Muscle layer of duodenum (tissue), 2 donors: ENCODE results near the gene GPRIN3.

ENCODE experiments used
- H3K27ac ChIP-seq: one replicate; pipeline ENCODE4 v1.7.0; 2013; ENCODE audit warnings: mild to moderate bottlenecking, low read length
- H3K27me3 ChIP-seq: one replicate; pipeline ENCODE4 v1.7.0; 2013; ENCODE audit warnings: low read depth, mild to moderate bottlenecking, control low read depth, low read length
- H3K36me3 ChIP-seq, 2 donors: one replicate each; pipeline ENCODE4 v1.7.0; 2013; ENCODE audit warnings: low read length in 2 of 2, control low read depth in 1 of 2, mild to moderate bottlenecking in 1 of 2; ENCODE audit not compliant: insufficient read depth in 2 of 2, control insufficient read depth in 1 of 2
- H3K4me1 ChIP-seq, 2 donors: one replicate each; pipeline ENCODE4 v1.7.0; 2013; ENCODE audit warnings: low read length in 2 of 2, mild to moderate bottlenecking in 2 of 2, control low read depth in 1 of 2, moderate library complexity in 1 of 2; ENCODE audit not compliant: insufficient read depth in 2 of 2, control insufficient read depth in 1 of 2
- H3K4me3 ChIP-seq, 2 donors: one replicate each; pipeline ENCODE4 v1.7.0; 2013; ENCODE audit warnings: low read length in 2 of 2, low read depth in 1 of 2, mild to moderate bottlenecking in 1 of 2
- H3K9me3 ChIP-seq, 2 donors: one replicate each; pipeline ENCODE4 v1.7.0; 2013; ENCODE audit warnings: low read length in 2 of 2, control low read depth in 1 of 2, mild to moderate bottlenecking in 1 of 2; ENCODE audit not compliant: control insufficient read depth in 1 of 2
- donor health status: healthy.

The GPRIN3 gene

GRCh38 chr4:89242864-89243732 is 64.5 kb downstream of the GPRIN3 start:
- Histone ChIP-seq H3K9me3 (no peaks in the 10 kb centered on the region), H3K27me3 (no peaks in the 10 kb centered on the region), H3K36me3 (no peaks in the 10 kb centered on the region), H3K4me3 (no peak overlapping the region), H3K4me1 (no peaks in the 10 kb centered on the region), H3K27ac (no peak overlapping the region)

- no peak overlapping the region for H3K27ac ChIP-seq
- H3K36me3 ChIP-seq: no peaks in the 10 kb centered on the region
- H3K4me3 ChIP-seq: no peak overlapping the region
- no peaks in the 10 kb centered on the region for H3K4me1 ChIP-seq
- H3K9me3 ChIP-seq: no peaks in the 10 kb centered on the region
- H3K27me3 ChIP-seq: no peaks in the 10 kb centered on the region
Measured at GRCh38 chr4:89242216-89242615, 65.4 kb downstream of the GPRIN3 start.

DNA sequence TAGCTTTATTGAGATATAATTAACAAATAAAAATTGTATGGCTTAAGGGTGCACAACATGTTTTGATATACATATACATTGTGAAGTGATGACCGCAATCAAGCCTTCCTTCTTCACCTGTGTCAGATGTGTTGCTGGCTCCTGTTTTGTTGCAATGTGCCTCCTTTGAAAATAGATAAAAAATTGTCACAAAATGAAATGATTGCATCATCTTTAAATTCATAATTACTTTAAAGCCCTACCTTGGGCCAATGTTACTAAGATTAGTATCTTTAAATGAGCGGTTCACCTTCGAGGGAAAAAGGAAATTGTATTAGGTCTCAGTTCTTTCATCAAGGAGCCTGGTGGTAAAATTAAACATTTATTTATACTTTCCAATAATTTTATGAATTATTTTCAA is 77.3 kb downstream of the GPRIN3 start:
- Histone ChIP-seq H3K27ac (no peak overlapping the region), H3K4me1 (no peaks in the 10 kb centered on the region), H3K9me3 (no peaks in the 10 kb centered on the region), H3K4me3 (no peak overlapping the region), H3K27me3 (no peaks in the 10 kb centered on the region), H3K36me3 (no peaks in the 10 kb centered on the region)

DNA sequence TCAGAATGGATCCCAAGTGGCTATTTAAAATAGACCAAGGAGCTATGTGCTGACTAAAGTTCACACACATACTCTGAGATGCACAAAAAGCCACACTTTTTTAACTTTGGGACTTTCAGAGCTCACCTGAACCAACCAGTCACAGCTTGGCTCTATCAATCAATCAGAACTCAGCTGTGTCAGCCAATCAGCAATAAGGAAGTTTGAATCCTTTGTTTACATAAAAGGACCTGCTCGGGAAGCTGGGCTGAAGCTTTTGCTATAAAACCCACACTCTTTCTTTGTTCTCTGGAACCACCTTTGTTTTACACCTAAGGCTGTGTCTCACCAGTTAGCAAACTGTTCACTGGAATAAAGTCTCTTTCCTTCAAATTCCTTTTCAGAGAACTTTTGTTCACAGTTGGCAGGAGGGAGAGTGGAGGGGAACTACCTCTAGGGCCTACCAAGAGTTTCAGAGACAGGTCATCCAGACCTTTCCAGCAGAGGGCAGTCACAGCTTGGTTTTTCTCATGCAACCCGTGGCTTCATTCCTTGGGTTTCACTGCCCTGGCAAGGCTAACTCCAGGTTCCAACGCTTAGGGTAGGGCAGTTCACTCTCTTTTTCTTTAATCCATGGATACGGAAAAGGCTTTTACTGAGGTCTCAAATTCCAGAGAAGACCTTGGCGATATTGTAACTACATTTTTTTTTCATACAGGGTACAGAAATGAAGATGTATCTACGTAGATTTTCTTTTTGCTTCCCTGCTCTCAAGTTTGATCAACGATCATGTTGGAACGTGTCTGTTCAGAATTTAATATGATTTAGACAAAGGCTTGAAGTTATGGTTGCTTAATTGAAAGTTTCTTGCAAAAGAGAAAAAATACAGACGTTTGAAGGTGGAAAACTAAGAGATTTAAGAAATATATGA is 80.7 kb downstream of the GPRIN3 start:
- H3K9me3 ChIP-seq: no peaks in the 10 kb centered on the region
- no peaks in the 10 kb centered on the region for H3K4me1 ChIP-seq
- no peak overlapping the region for H3K27ac ChIP-seq
- no peak overlapping the region for H3K4me3 ChIP-seq
- H3K27me3 ChIP-seq: no peaks in the 10 kb centered on the region
- no peaks in the 10 kb centered on the region for H3K36me3 ChIP-seq

- Histone ChIP-seq H3K9me3 (no peaks in the 10 kb centered on the region), H3K4me1 (no peaks in the 10 kb centered on the region), H3K4me3 (no peak overlapping the region), H3K27ac (no peak overlapping the region), H3K36me3 (no peaks in the 10 kb centered on the region), H3K27me3 (no peaks in the 10 kb centered on the region)
Measured at GRCh38 chr4:89222170-89222569, 85.4 kb downstream of the GPRIN3 start.

DNA sequence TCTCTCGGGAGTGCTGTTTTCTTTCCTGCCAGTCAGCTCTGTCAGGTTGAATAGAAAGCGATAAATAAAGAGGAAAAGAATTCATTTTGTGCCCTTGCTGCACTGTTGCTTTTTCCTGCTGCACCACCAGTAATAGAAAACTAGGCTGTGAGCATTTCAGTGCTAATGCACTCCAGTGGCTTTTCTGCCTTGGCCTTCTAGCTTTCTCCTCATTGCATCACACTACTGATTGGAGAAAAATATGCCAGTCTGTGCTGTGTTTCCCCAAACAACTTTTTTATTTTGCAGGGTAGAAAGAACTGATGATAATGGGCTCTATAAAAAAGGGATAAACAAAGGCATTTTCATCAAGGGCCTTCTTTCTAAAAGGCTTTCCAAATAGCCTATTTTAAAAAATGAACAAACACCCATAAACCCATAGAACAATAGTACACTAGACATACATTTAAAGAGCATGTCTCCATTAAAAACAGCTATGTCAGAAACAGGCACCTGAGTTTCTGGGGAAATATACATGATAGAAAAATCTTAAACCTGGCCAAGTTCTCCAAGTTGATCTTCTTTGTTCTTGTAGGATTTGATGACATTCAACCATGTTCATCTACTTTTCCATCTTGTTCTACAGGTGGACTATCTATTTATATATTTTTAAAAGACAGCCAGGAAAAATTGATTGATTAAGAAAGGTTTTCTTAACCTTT is 86.3 kb downstream of the GPRIN3 start:
- Histone ChIP-seq H3K4me3 (no peak overlapping the region), H3K27ac (no peak overlapping the region), H3K27me3 (no peaks in the 10 kb centered on the region), H3K4me1 (no peaks in the 10 kb centered on the region), H3K9me3 (no peaks in the 10 kb centered on the region), H3K36me3 (no peaks in the 10 kb centered on the region)

GRCh38 chr4:89218587-89218986 is 89.0 kb downstream of the GPRIN3 start:
- Histone ChIP-seq H3K27ac (no peak overlapping the region), H3K4me1 (no peaks in the 10 kb centered on the region), H3K27me3 (no peaks in the 10 kb centered on the region), H3K9me3 (no peaks in the 10 kb centered on the region), H3K4me3 (no peak overlapping the region), H3K36me3 (no peaks in the 10 kb centered on the region)

DNA sequence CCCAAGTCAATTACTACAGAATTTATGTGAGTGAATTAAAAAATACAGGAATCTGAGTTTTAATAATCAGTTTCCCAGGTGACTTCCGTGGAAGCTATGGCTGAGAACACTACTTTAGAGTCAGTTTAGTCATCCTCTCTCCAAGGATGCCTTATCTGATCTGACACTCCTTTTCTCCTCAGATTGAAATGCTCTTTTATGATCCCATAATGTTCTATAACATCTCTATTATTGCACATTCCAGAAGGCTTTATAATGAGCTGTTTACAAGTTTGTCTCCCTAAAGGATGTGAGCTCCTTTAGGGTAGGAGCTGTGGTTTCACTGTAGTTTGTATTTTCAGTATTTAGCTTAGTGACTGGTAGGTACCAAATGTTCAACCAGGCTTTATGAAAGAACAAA is 90.0 kb downstream of the GPRIN3 start:
- Histone ChIP-seq H3K4me3 (no peak overlapping the region), H3K27me3 (no peaks in the 10 kb centered on the region), H3K4me1 (no peaks in the 10 kb centered on the region), H3K36me3 (no peaks in the 10 kb centered on the region), H3K9me3 (no peaks in the 10 kb centered on the region), H3K27ac (no peak overlapping the region)

DNA sequence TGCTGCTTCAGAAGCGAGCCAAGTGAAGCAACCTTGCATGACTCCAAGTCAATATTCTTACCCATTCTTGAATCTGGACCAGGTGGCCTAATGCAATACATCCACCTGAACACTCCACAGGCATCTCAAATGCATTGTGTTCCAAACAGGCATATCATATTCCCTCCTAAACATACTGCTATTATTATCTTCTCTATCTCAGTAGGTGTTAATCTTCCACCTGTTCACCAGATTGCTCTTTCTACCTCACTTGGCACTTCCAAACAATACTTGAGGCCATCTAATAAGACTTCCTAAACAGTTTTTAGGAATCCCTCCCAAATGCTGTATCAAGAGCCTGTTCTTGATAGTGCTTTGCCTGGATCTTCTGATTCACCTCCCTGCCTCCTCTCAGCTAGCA is 90.7 kb downstream of the GPRIN3 start:
- H3K36me3 ChIP-seq: no peaks in the 10 kb centered on the region
- H3K4me3 ChIP-seq: no peak overlapping the region
- no peaks in the 10 kb centered on the region for H3K27me3 ChIP-seq
- H3K9me3 ChIP-seq: no peaks in the 10 kb centered on the region
- H3K27ac ChIP-seq: no peak overlapping the region
- H3K4me1 ChIP-seq: no peaks in the 10 kb centered on the region

DNA sequence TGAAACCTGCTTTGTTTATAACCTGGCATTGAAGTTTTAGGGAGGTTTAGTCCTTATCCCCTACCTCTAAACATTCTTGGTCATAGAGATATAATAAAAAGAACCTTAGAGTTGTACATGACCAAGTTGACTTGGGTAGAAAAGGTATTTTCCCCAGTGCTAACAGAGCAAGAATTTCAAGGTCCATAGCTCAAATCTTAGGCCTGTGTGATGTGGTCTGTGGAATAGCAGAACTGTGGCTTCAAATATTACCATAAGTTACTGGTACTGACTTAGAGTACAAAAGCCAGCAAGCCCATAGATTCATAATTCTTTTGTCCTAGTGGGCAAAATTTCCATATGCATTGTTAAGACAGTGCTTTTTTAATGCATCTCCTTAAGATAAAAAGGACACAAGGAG is 91.2 kb downstream of the GPRIN3 start:
- Histone ChIP-seq H3K36me3 (no peaks in the 10 kb centered on the region), H3K4me3 (no peak overlapping the region), H3K27ac (no peak overlapping the region), H3K9me3 (no peaks in the 10 kb centered on the region), H3K27me3 (no peaks in the 10 kb centered on the region), H3K4me1 (no peaks in the 10 kb centered on the region)

DNA sequence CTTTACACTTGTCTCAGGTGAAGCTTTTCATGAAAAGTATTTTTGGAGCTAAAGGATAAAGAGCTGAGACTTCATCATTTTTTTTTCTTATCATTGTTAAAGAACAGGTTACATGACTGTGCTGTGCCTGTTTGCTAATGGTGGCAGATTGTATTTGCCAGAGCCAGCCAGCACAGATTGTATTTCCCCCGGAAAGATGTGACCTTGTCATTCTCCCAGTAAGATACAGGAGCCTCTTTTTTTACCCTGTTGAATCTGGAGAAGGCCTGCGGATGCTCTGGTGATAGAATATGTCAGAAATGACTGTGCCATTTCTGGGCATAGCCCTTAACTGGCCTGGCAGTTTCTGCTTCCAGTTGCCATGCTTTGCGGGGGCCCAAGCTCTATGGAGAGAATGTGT is 91.9 kb downstream of the GPRIN3 start:
- Histone ChIP-seq H3K36me3 (no peaks in the 10 kb centered on the region), H3K4me3 (no peak overlapping the region), H3K27me3 (no peaks in the 10 kb centered on the region), H3K27ac (no peak overlapping the region), H3K9me3 (no peaks in the 10 kb centered on the region), H3K4me1 (no peaks in the 10 kb centered on the region)
